SK-N-SH (cell line): ENCODE data around the gene ZSCAN20. TPM values are rescaled to one million over a fixed set of nuclear protein-coding genes. Genes with fewer than 3 reads are reported as not detected.

ENCODE experiments used
- CTCF ChIA-PET: fragments of 300-600, 350-600 bp; formaldehyde crosslinking; extraction: SDS; loops from one replicate; lab custom pipeline; 2021; lab: Yijun Ruan, JAX
- POLR2A ChIA-PET: fragments of 350-600 bp; sonication (Branson Sonifier 250); formaldehyde crosslinking; extraction: SDS; loops from one replicate; lab custom pipeline; 2020; ENCODE audit warnings: antibody characterized with exemption, inconsistent platforms; lab: Yijun Ruan, JAX
- DNase-seq: peaks from one replicate; pipeline ENCODE4 v3.0.0; 2012
- H2AFZ ChIP-seq: fragments of 200-600 bp; sonication (generic); 2 replicates; pipeline ENCODE4 v1.8.1; 2016; ENCODE audit warnings: antibody characterized with exemption, mild to moderate bottlenecking, low read depth
- H3F3A ChIP-seq: fragments of 200-600 bp; sonication (generic); replicated peaks from 2 replicates; pipeline ENCODE3; 2016; ENCODE audit warnings: antibody characterized with exemption, mild to moderate bottlenecking; ENCODE audit not compliant: insufficient read depth
- H3K27ac ChIP-seq, 2 experiments: fragments of 200-500 bp in 1 of 2; fragments of 200-600 bp in 1 of 2; sonication (Bioruptor generic) in 1 of 2; sonication (generic), shearing (Covaris generic) in 1 of 2; 2 replicates each; pipeline versions ENCODE4 v1.5.1 to v1.6.1; 2014 to 2016; ENCODE audit warnings: low read depth in 2 of 2, inconsistent platforms in 1 of 2, low read length in 1 of 2, mild to moderate bottlenecking in 1 of 2, mixed read lengths in 1 of 2
- H3K27me3 ChIP-seq: fragments of 200-600 bp; sonication (generic), shearing (Covaris generic); 2 replicates; pipeline ENCODE4 v1.6.1; 2016; ENCODE audit warnings: mixed run types; ENCODE audit not compliant: insufficient read depth
- H3K36me3 ChIP-seq, 2 experiments: fragments of 200-500 bp in 1 of 2; fragments of 200-600 bp in 1 of 2; sonication (Bioruptor generic) in 1 of 2; sonication (generic) in 1 of 2; replicated peaks in 1 of 2; 2 replicates each; pipeline versions ENCODE3 to v1.5.1; 2014 to 2016; ENCODE audit warnings: low read length in 1 of 2, mild to moderate bottlenecking in 1 of 2; ENCODE audit not compliant: insufficient read depth in 2 of 2, control insufficient read depth in 1 of 2
- H3K4me1 ChIP-seq, 2 experiments: fragments of 200-500 bp in 1 of 2; fragments of 200-600 bp in 1 of 2; sonication (Bioruptor generic) in 1 of 2; sonication (generic), shearing (Covaris generic) in 1 of 2; 2 replicates each; pipeline versions ENCODE4 v1.5.1 to v1.6.1; 2014 to 2016; ENCODE audit warnings: low read depth in 1 of 2, low read length in 1 of 2, mixed run types in 1 of 2; ENCODE audit not compliant: insufficient read depth in 2 of 2, control insufficient read depth in 1 of 2
- H3K4me2 ChIP-seq: fragments of 200-600 bp; sonication (generic), shearing (Covaris generic); 2 replicates; pipeline ENCODE4 v1.6.1; 2017; ENCODE audit warnings: mixed run types
- H3K4me3 ChIP-seq, 2 experiments: fragments of 200-500 bp in 1 of 2; fragments of 200-600 bp in 1 of 2; sonication (Bioruptor generic) in 1 of 2; sonication (generic), shearing (Covaris generic) in 1 of 2; 2 replicates each; pipeline versions ENCODE4 v1.5.1 to v1.8.1; 2014 to 2016; ENCODE audit warnings: low read depth in 2 of 2, inconsistent platforms in 1 of 2, low read length in 1 of 2, mild to moderate bottlenecking in 1 of 2, mixed read lengths in 1 of 2, moderate library complexity in 1 of 2
- H3K79me2 ChIP-seq: fragments of 200-600 bp; sonication (generic); 2 replicates; pipeline ENCODE4 v1.8.1; 2017; ENCODE audit warnings: mild to moderate bottlenecking; ENCODE audit not compliant: insufficient read depth
- H3K9ac ChIP-seq: fragments of 200-600 bp; sonication (generic); 2 replicates; pipeline ENCODE4 v1.6.1; 2017; ENCODE audit warnings: mixed run types
- H3K9me2 ChIP-seq: fragments of 200-600 bp; sonication (generic); 2 replicates; pipeline ENCODE4 v1.6.1; 2017; ENCODE audit warnings: mixed run types
- H3K9me3 ChIP-seq: fragments of 200-600 bp; sonication (generic); 2 replicates; pipeline ENCODE4 v1.6.1; 2017; ENCODE audit warnings: mixed run types, mild to moderate bottlenecking, moderate library complexity
- H4K20me1 ChIP-seq: fragments of 200-600 bp; sonication (generic); 2 replicates; pipeline ENCODE4 v1.6.1; 2017; ENCODE audit warnings: mild to moderate bottlenecking, mixed run types; ENCODE audit not compliant: insufficient read depth
- CTCF ChIP-seq: fragments of 200-600 bp; sonication (generic); IDR thresholded peaks from 2 replicates; pipeline ENCODE4 v1.6.1; 2017; ENCODE audit warnings: antibody characterized with exemption, mild to moderate bottlenecking, moderate library complexity
- ELF1 ChIP-seq: IDR thresholded peaks from 2 replicates; pipeline ENCODE4 v1.4.0; 2012
- EP300 ChIP-seq, 2 experiments: IDR thresholded peaks; 2 replicates each; pipeline versions ENCODE4 v1.4.0 to v1.6.1; 2012; ENCODE audit warnings: borderline replicate concordance in 1 of 2, low read depth in 1 of 2, low read length in 1 of 2
- FOSL2 ChIP-seq: IDR thresholded peaks from 2 replicates; pipeline ENCODE4 v1.4.0; 2012; ENCODE audit warnings: low read depth, mild to moderate bottlenecking, moderate library complexity, borderline replicate concordance
- FOXJ3 ChIP-seq: sonication (generic); formaldehyde crosslinking; IDR thresholded peaks from 2 replicates; pipeline ENCODE4 v1.5.1; 2020; ENCODE audit warnings: mild to moderate bottlenecking, missing genetic modification reagents
- IRF3 ChIP-seq: fragments of 150-350 bp; IDR thresholded peaks from 2 replicates; pipeline ENCODE4 v1.6.1; 2016; ENCODE audit warnings: mild to moderate bottlenecking, low read depth, low read length
- JUND ChIP-seq: IDR thresholded peaks from 2 replicates; pipeline ENCODE4 v1.4.0; 2012
- NFIC ChIP-seq: IDR thresholded peaks from 2 replicates; pipeline ENCODE4 v1.4.0; 2012; ENCODE audit warnings: borderline replicate concordance
- NRF1 ChIP-seq: IDR thresholded peaks from 2 replicates; pipeline ENCODE4 v1.6.1; 2012; ENCODE audit warnings: low read depth, mild to moderate bottlenecking, low read length
- PBX3 ChIP-seq: IDR thresholded peaks from 2 replicates; pipeline ENCODE4; 2012
- POLR2AphosphoS5 ChIP-seq: IDR thresholded peaks from 2 replicates; pipeline ENCODE4 v1.6.1; 2012; ENCODE audit warnings: low read depth, low read length
- RAD21 ChIP-seq: IDR thresholded peaks from 2 replicates; pipeline ENCODE4 v1.6.1; 2012; ENCODE audit warnings: mild to moderate bottlenecking, low read length
- REST ChIP-seq: IDR thresholded peaks from 2 replicates; pipeline ENCODE4 v1.6.1; 2012; ENCODE audit warnings: mild to moderate bottlenecking, low read depth, low read length, moderate library complexity
- SIN3A ChIP-seq: IDR thresholded peaks from 2 replicates; pipeline ENCODE4 v1.6.1; 2012; ENCODE audit warnings: low read depth, mild to moderate bottlenecking, low read length, moderate library complexity, borderline replicate concordance
- SMC3 ChIP-seq: IDR thresholded peaks from 2 replicates; pipeline ENCODE4 v1.6.1; 2012; ENCODE audit warnings: low read depth, low read length, improper control_type of control experiment
- TAF1 ChIP-seq: IDR thresholded peaks from 2 replicates; pipeline ENCODE4 v1.6.1; 2012; ENCODE audit warnings: low read depth, mild to moderate bottlenecking, low read length, moderate library complexity, borderline replicate concordance
- TCF12 ChIP-seq: IDR thresholded peaks from 2 replicates; pipeline ENCODE4 v1.4.0; 2012
- USF2 ChIP-seq: fragments of 150-350 bp; IDR thresholded peaks from 2 replicates; pipeline ENCODE4 v1.6.1; 2017; ENCODE audit warnings: antibody characterized with exemption, low read length, low read depth, borderline replicate concordance
- ZBTB33 ChIP-seq: IDR thresholded peaks from 2 replicates; pipeline ENCODE4 v1.4.0; 2012; ENCODE audit warnings: low read depth, borderline replicate concordance
- WGBS: methylation state at CpG from one replicate; pipeline ENCODE4 v1.1.6; 2017; ENCODE audit warnings: low lambda C conversion rate; 5-methylcytosine and 5-hydroxymethylcytosine counted together
- polyA plus RNA-seq, 3 experiments: library from polyadenylated mRNA; depleted of rRNA; stranded (reverse); fragments of >200 nt; gene quantifications; 2 replicates each; pipeline ENCODE4 v1.2.3, GENCODE V29; 2012

The ZSCAN20 gene
- polyA plus RNA-seq, 1 of the 3 experiments (the other 2 are of a cell fraction), result 2.1 TPM

GRCh38 chr1:33441088-33441745, 31.2 kb upstream of the ZSCAN20 start:
- Histone ChIP-seq H3K79me2 (no peaks in the 10 kb centered on the region), H3K9me3 (no peaks in the 10 kb centered on the region), H4K20me1 (no peaks in the 10 kb centered on the region), H3K4me3 (no peak overlapping the region), H2AFZ (no peak overlapping the region), H3K4me1 (peaks cover 21 to 30% of the 10 kb centered on the region in 2 experiments), H3K27me3 (no peaks in the 10 kb centered on the region), H3K27ac (no peak overlapping the region), H3K36me3 (no peaks in the 10 kb centered on the region), H3F3A (peaks cover 12% of the 10 kb centered on the region), H3K9me2 (no peaks in the 10 kb centered on the region), H3K4me2 (no peak overlapping the region), H3K9ac (no peak overlapping the region)
- no peak for TF ChIP-seq CTCF
- no peak for TF ChIP-seq USF2
- no peak for TF ChIP-seq FOXJ3 (CRISPR knock-in tag)
- no peak for TF ChIP-seq ZBTB33
- TF ChIP-seq IRF3, result no peak
- TF ChIP-seq JUND, result no peak
- no peak for TF ChIP-seq PBX3
- no peak for TF ChIP-seq FOSL2
- TF ChIP-seq TCF12, result no peak
- TF ChIP-seq TAF1, result no peak
- no peak for TF ChIP-seq RAD21
- no peak for TF ChIP-seq NFIC
- TF ChIP-seq NRF1, result no peak
- no peak for TF ChIP-seq REST
- no peak for TF ChIP-seq SIN3A
- TF ChIP-seq ELF1, result no peak
- TF ChIP-seq SMC3, result no peak
- TF ChIP-seq EP300 (IDR thresholded peaks at IDR 0.05; ENCODE audit: borderline replicate concordance in 1 of 2, low read depth in 1 of 2, low read length in 1 of 2), result no peak
- no peak for TF ChIP-seq POLR2AphosphoS5
- POLR2A ChIA-PET, result no interaction called here
- 82% methylated on average over 6 of the region's 6 CpGs for WGBS
- CTCF ChIA-PET, result interaction anchor here (0.8 to 11.8 kb wide), 4 partner anchors 9 to 30 kb away, joined by 3 to 58 read pairs (median 4); partner anchors contain the start of gene PHC2
- DNase-seq, result no peak
